ENCODE measurements around the gene NFASC.

NFASC gene

GRCh38 chr1:204870160-204870912, at the start of gene NFASC:
NFASC (plus strand) TSS chr1:204870862; CDS start chr1:204944316, 73,454 bp downstream.
- ATAC-seq (no peak), DNase-seq (no peak)

DNA sequence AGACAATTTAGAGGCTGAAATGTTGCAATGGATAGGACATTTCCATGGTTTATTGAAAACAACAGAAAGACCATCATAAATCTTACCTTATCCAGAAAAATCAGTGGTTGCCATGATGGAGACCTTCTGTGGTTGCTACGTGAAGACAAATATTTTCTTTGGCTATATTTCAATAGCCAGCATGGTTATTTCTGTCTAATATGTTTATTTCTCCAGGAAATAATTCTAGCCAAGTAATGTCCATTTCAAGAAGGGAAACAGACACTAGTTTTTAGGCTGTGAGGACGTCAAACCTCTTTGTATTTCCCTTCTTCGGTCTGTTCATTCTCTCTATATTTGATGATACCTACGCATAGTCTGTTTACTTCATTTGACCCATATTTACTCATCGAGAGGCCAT, 49.2 kb upstream of the NFASC start:
- DNase-seq (no peak), ATAC-seq (no peak)

GRCh38 chr1:204821924-204822323, 48.7 kb upstream of the NFASC start:
- ATAC-seq = no peak
- DNase-seq = no peak

DNA sequence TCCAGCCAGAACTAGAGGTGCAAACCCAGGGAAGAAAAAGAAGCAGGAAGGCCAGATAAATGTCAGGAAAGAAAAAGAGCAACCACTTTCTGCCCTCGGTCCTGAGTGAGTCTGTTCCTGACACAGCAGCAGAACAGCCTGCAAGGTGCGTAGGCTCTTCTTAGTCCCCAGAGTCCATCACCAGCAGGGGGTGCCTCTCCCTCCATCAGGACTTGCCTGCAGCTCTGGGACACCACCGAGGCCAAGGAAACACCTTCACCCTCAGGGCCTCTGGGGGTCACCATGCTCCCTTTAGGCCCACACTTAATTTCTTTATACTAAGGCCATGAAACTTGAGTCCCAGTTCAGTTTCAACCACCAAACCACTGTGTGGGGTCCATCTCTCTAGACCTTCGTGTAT, 43.7 kb upstream of the NFASC start:
- peak; percentile 41 for DNase-seq
- ATAC-seq = peak; percentile 42

DNA sequence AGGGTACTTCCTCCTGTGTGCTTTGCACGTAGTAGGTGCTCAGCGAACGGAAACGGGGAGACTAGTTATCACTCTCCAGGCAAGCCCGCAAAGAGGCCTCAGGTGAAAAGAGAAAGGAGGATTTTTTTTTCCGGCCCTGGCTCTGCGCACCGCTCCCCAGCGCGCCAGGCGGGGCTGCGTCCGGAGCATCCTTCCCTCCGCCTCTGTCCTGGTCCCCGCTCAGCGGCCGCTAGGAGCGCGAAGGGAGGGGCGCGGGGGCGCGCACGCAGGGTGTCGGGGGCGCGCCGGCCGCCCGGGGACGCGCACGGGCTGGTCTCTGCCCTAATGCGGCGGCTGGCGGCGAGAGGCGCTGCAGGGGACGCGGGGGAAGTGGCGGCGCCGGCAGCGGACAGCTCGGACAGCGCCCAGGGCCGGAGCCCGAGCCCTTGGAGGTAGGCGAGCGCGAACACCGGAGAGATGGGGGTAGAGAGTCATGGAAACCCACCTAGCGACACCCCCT, 42.3 kb upstream of the NFASC start:
- ATAC-seq (peak; percentile 71), DNase-seq (peak; percentile 59)

GRCh38 chr1:204829133-204829825, 41.4 kb upstream of the NFASC start:
- ATAC-seq (no peak), DNase-seq (no peak)

- no peak for ATAC-seq
These were observed 39.9 kb upstream of the NFASC start for GRCh38 chr1:204830747-204831146.

GRCh38 chr1:204831186-204831585, 39.5 kb upstream of the NFASC start:
- no peak for DNase-seq
- ATAC-seq = no peak

More at GRCh38 chr1:204830747-204831146, 39.9 kb upstream of the NFASC start:
- no peak for DNase-seq

GRCh38 chr1:204834336-204834735, 36.3 kb upstream of the NFASC start:
- no peak for ATAC-seq
- DNase-seq = no peak

GRCh38 chr1:204834752-204835151, 35.9 kb upstream of the NFASC start:
- DNase-seq = no peak

DNA sequence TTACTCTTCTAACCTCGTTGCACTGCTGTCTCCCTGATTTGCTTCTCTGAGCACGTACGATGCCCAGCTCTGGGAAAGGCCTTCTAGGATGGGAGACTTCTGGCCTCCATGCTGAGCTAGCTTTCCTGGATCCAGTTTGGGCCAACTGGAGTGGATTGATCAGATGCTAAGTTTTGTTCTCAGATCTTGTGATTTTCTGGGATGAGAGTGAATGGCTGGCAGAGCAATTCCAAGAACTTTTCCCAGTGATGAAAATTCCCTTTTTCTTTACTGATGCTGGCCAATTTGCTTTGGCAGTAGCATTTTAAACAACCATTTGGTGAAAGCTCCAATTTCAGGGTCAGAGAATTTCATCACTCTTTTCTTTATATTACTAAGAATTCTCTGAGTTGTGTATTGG, 34.9 kb upstream of the NFASC start:
- DNase-seq (no peak), ATAC-seq (no peak)

More at GRCh38 chr1:204834752-204835151, 35.9 kb upstream of the NFASC start:
- ATAC-seq = no peak

DNA sequence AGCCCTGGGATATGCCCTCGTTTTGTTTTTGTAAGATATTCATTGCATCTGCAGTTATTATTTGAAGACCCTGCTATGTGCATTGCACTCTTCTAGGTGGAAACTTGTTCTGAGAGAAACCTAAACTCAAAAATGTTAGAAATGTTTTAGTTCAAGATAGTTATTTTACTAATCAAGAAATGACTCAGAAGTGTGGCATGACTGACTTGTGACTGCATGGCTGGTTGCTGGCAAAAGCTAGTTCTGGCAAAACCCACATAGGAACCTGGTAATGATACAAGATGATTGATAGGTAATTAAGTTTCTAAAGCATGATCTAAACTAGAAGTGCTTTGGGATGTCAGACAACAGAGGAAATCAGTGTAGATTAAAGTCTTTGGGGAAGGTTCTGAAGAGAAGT, 33.8 kb upstream of the NFASC start:
- DNase-seq (no peak), ATAC-seq (no peak)

DNA sequence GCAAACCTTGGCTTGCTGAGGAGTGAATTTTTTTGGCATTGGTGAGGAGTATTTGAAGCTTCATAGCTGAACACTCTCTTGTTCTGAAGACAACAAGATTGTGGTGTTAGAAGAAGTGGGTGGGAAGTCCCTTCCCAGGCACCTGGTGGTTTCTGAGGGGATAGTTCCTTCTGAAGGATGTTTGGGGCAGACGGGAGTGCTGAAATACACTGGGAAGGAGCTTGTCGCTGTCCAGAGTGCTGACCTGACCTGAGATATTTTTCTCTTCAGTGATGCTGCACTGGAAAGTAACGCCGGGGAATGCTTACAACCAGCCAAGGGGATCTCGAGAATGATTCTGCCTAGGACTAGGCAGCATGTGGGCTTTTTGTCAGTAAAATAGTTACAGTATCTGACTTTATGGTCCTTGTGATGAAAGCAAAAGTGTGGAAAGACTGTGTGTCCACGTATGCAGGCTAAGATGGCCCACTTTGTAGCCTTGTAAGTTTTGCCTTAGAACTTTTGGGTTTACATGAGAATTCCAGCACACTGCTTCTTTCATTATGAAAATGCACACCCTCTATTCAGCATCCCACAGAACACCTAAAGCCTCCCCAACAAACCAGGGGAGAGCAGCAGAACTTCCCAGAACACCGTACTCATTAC, 33.1 kb upstream of the NFASC start:
- ATAC-seq (no peak), DNase-seq (peak; percentile 44)

- ATAC-seq = no peak
These were observed 29.3 kb upstream of the NFASC start for GRCh38 chr1:204841316-204841715.

GRCh38 chr1:204841798-204842197, 28.9 kb upstream of the NFASC start:
- ATAC-seq (no peak), DNase-seq (no peak)

More at GRCh38 chr1:204841316-204841715, 29.3 kb upstream of the NFASC start:
- DNase-seq = no peak

DNA sequence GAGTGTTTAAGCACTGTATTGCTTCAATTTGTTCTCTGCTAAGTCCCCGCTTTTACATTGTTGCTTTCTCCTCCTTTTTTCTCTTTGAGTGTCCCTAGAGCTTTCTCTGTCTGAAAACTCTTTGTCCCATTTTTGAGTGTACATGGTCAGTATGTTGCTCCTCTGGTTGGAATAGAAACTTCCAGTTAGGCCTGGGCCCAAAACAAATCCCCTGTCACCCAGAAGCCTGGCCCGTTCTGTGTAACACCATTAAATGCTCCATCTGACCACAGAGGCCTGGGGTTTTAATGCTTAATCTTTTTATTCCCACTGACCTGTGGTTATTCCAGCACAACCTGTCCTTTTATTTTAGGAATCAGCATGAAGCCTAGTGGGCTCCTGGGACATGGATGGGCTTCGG, 28.3 kb upstream of the NFASC start:
- no peak for DNase-seq
- ATAC-seq = no peak

DNA sequence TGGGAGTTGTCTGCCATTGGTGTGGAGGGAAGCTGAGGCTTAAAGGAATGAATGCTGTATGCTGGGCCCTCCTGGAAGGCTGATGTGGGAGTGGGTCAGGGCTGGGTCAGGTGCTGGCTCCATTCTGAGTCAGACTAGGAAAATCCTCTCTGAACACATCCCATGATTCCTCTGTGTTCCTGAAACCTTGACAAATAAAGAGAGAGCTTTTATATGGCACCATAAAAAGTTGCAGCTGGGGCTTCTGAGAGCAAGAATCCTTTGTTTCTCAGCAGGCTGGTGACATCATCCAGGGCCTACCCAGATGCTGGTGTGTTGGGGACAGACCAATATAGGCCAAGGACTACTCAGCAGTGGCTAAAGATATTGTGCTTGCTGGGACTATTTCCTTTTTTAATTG, 27.8 kb upstream of the NFASC start:
- no peak for DNase-seq
- ATAC-seq = no peak

- no peak for DNase-seq
- no peak for ATAC-seq
These were observed 24.1 kb upstream of the NFASC start for GRCh38 chr1:204846546-204846945.

DNA sequence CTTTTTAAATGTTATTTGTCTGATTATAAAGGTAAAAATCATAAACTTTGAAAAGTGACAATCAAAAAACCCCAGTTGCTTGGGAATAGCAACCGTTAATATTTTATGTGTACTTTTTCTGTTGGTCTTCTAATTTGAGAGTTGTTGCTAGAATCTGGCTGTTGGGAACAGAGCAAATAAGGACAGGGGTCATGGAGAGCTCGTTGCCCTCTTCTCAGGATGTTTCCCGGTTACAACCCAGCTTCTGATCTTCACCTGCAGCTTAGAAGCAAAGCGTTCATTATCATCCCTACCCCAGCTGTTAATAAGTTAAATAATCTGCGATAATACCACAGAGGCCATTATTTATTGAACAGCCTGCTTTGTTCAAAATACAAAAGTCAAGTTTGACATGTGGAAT, 22.1 kb upstream of the NFASC start:
- DNase-seq (no peak), ATAC-seq (no peak)

DNA sequence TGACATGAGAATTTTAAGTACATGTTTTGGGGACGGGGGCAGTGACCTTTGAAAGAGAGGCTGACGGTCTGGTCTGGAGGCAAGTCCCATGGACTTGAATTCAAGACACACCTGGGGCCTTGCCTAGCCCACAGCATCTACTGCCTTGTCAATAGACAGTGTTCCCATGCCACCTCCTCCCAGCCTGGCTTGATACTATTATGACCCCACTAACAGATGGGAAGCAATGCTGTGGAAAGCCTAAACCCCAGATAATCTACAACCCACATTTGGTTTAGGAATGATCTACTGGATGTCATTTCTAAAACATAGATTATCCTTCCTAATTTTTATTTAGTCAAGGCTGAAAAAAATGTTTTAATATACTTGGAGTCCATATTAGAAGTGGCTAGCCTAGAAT, 17.8 kb upstream of the NFASC start:
- no peak for ATAC-seq
- no peak for DNase-seq

DNA sequence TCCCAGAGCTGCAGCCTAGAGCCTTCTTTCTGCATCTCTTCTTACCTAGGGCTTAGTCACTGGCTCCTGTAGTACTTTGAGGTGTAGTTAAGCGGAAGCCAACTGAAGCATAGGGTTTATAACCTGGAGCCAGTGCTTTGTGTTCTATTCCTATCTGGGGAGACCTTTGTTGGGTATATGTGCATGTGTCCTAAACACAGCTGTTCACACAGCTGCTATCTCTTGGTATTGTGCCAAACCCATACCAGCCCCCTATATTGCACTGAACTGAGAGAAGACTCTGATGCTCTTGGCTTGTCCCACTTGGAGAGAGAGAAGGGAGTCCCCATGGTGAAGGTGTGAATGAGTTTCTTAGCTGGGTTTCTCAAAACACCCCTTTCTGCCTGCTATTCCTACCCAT, 17.2 kb upstream of the NFASC start:
- ATAC-seq (no peak), DNase-seq (no peak)

GRCh38 chr1:204854286-204854685, 16.4 kb upstream of the NFASC start:
- no peak for DNase-seq
- no peak for ATAC-seq

- ATAC-seq = no peak
These were observed 12.3 kb upstream of the NFASC start for GRCh38 chr1:204858363-204858821.

More at GRCh38 chr1:204858363-204858821, 12.3 kb upstream of the NFASC start:
- no peak for DNase-seq

Data from stimulated activated naive CD8-positive, alpha-beta T cell treated with anti-CD3 and anti-CD28 coated beads, Interleukin-15, Interleukin-2, amounts not matched to agents 100 U/mL and 50 U/mL, for 24 hours (primary cell).